B cell (primary cell): ENCODE measurements around the gene LIPA. TPM values are rescaled to one million over a fixed set of nuclear protein-coding genes. Genes with fewer than 3 reads are reported as not detected.

ENCODE experiments used
- ATAC-seq: fragments of 200-7000 bp; cut with Tn5 transposase; one replicate; pipeline ENCODE4 v1.10.0; 2021; ENCODE audit warnings: low read depth, mild to moderate bottlenecking, moderate number of reproducible peaks, moderate library complexity
- CTCF ChIA-PET: fragments of 350-600 bp; sonication (Branson Sonifier 250); formaldehyde crosslinking; loops from one replicate; lab custom pipeline; 2021; ENCODE audit warnings: antibody characterized with exemption, inconsistent platforms; lab: Charles Lee
- POLR2A ChIA-PET: fragments of 350-600 bp; sonication (Branson Sonifier 250); formaldehyde crosslinking; loops from one replicate; lab custom pipeline; 2021; ENCODE audit warnings: antibody characterized with exemption; lab: Charles Lee
- DNase-seq: peaks from one replicate; pipeline ENCODE4 v3.0.0; 2013
- H2AFZ ChIP-seq: 2 replicates; pipeline ENCODE4 v1.6.1; 2012; ENCODE audit warnings: mild to moderate bottlenecking, low read depth, low read length; ENCODE audit not compliant: insufficient read depth, poor library complexity, severe bottlenecking
- H3K27ac ChIP-seq, 2 donors: 1 replicate in 1 of 2; 2 replicates in 1 of 2; pipeline ENCODE4 v1.5.1; 2012 to 2013; ENCODE audit warnings: low read length in 2 of 2, mild to moderate bottlenecking in 2 of 2, moderate library complexity in 1 of 2
- H3K27me3 ChIP-seq, 4 experiments: fragments of 200-600 bp in 1 of 4; sonication (generic) in 1 of 4; replicated peaks in 1 of 4; 1 replicate in 2 of 4; 2 replicates in 2 of 4; pipeline versions ENCODE4 v1.6.1 to v1.7.0; 2013 to 2016; ENCODE audit warnings: low read length in 3 of 4, mild to moderate bottlenecking in 2 of 4, mixed read lengths in 1 of 4, moderate library complexity in 1 of 4; ENCODE audit not compliant: insufficient read depth in 4 of 4, control insufficient read depth in 3 of 4; ENCODE audit errors: control extremely low read depth in 1 of 4
- H3K36me3 ChIP-seq, 2 experiments: replicated peaks in 1 of 2; 1 replicate in 1 of 2; 2 replicates in 1 of 2; pipeline versions ENCODE4 v1.6.1 to v1.7.1; 2013; ENCODE audit warnings: low read length in 1 of 2; ENCODE audit not compliant: insufficient read depth in 2 of 2, control insufficient read depth in 1 of 2; ENCODE audit errors: control extremely low read depth in 1 of 2, extremely low read depth in 1 of 2
- H3K4me1 ChIP-seq, 2 donors: fragments of 200-600 bp in 1 of 2; sonication (generic) in 1 of 2; 1 replicate in 1 of 2; 2 replicates in 1 of 2; pipeline versions ENCODE4 v1.5.1 to v1.6.1; 2013 to 2017; ENCODE audit warnings: low read length in 2 of 2; ENCODE audit not compliant: control insufficient read depth in 2 of 2, insufficient read depth in 2 of 2
- H3K4me2 ChIP-seq: replicated peaks from 2 replicates; pipeline ENCODE3; 2012; ENCODE audit warnings: mild to moderate bottlenecking, low read depth, low read length; ENCODE audit not compliant: poor library complexity, severe bottlenecking
- H3K4me3 ChIP-seq, 5 experiments: fragments of 200-600 bp in 1 of 5; sonication (generic) in 1 of 5; 1 replicate in 3 of 5; 2 replicates in 2 of 5; pipeline versions ENCODE4 v1.5.1 to v1.7.0; 2011 to 2016; ENCODE audit warnings: low read length in 4 of 5, mild to moderate bottlenecking in 4 of 5, low read depth in 2 of 5, control low read depth in 1 of 5, moderate library complexity in 1 of 5; ENCODE audit not compliant: insufficient read depth in 1 of 5; ENCODE audit errors: control extremely low read depth in 1 of 5, extremely low read depth in 1 of 5
- H3K79me2 ChIP-seq: fragments of 200-600 bp; sonication (generic); one replicate; pipeline ENCODE4 v1.6.0; 2016; ENCODE audit warnings: low read length; ENCODE audit not compliant: control insufficient read depth, insufficient read depth
- H3K9ac ChIP-seq: fragments of 200-600 bp; sonication (generic); 2 replicates; pipeline ENCODE4 v1.6.1; 2017; ENCODE audit warnings: mild to moderate bottlenecking, low read length, moderate library complexity
- H3K9me3 ChIP-seq, 3 donors: one replicate each; pipeline versions ENCODE4 v1.6.1 to v1.7.1; 2013; ENCODE audit warnings: low read length in 2 of 3; ENCODE audit not compliant: control insufficient read depth in 2 of 3, insufficient read depth in 1 of 3; ENCODE audit errors: control extremely low read depth in 1 of 3
- H4K20me1 ChIP-seq: 2 replicates; pipeline ENCODE4 v1.6.0; 2012; ENCODE audit warnings: mild to moderate bottlenecking, low read length; ENCODE audit not compliant: insufficient read depth, control insufficient read depth, poor library complexity, severe bottlenecking
- H3K27ac Mint-ChIP-seq: one replicate; pipeline ENCODE4 v1.8.0; 2021; ENCODE audit warnings: mixed read lengths
- H3K27me3 Mint-ChIP-seq: one replicate; pipeline ENCODE4 v1.8.0; 2021; ENCODE audit warnings: mixed read lengths
- H3K4me1 Mint-ChIP-seq: one replicate; pipeline ENCODE4 v1.8.0; 2021; ENCODE audit warnings: mixed read lengths
- H3K4me3 Mint-ChIP-seq: one replicate; pipeline ENCODE4 v1.8.0; 2021; ENCODE audit warnings: mixed read lengths
- H3K9me3 Mint-ChIP-seq: one replicate; pipeline ENCODE4 v1.8.0; 2022; ENCODE audit warnings: mixed read lengths; ENCODE audit not compliant: insufficient read depth
- CTCF ChIP-seq: fragments of 200-600 bp; IDR thresholded peaks from one replicate; pipeline ENCODE4 v1.8.0; 2022; ENCODE audit warnings: antibody characterized with exemption, mild to moderate bottlenecking
- EZH2 ChIP-seq: IDR thresholded peaks from 2 replicates; pipeline ENCODE4 v1.6.1; 2012; ENCODE audit warnings: borderline replicate concordance, low read depth, mild to moderate bottlenecking, moderate library complexity, low read length; ENCODE audit not compliant: insufficient read depth, poor library complexity, severe bottlenecking
- WGBS: methylation state at CpG from one replicate; pipeline ENCODE4 v1.1.5; 2013; ENCODE audit warnings: missing lambda C conversion rate; ENCODE audit not compliant: insufficient coverage; 5-methylcytosine and 5-hydroxymethylcytosine counted together
- intact Hi-C: fragments of 100-400 bp; cut with micrococcal nuclease; formaldehyde crosslinking; loops from one replicate; pipeline ENCODE4 v1.10.0; 2022
- polyA plus RNA-seq: library from polyadenylated mRNA; depleted of rRNA; stranded (reverse); fragments of >200 nt; gene quantifications from 2 replicates; pipeline ENCODE4 v1.2.3, GENCODE V29; 2012
- total RNA-seq, 2 donors: library from RNA; stranded (reverse); fragments of 120-200 nt in 1 of 2; gene quantifications; 1 replicate in 1 of 2; 2 replicates in 1 of 2; pipeline versions ENCODE4 v1.2.3 to v1.2.4, GENCODE V29; 2013 to 2022

The LIPA gene
- total and polyA plus RNA-seq, 2 donors (not counting 1 experiment from before 2014, with no cell fraction given) = 16.4 to 36.5 TPM

DNA sequence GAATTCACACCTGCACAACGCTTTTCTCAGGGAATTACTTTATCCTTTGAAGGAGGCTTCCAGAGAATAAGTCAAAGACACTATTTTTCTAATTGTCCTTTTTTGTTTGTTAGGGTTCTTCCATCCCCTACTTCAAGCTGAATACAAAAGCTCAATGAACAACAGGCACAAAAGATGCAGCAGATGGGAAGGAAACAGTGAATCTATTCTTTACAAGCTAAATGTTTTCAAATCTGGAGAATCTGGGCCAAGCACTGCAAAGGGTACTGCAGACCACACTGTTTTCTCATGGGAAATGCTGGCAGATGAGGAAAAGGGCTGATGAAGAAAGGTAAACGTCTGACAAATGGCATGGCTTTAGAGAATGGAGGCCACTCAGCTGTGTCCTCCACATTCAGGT lies 18.5 kb downstream of the LIPA start:
- Histone ChIP-seq H3K4me3 (no peak overlapping the region), H3K27me3 (no peaks in the 10 kb centered on the region), H3K4me2 (no peak overlapping the region), H3K36me3 (peaks cover 0 to 45% of the 10 kb centered on the region in 2 experiments), H3K9ac (no peak overlapping the region), H3K79me2 (peaks cover 18% of the 10 kb centered on the region), H3K27ac (no peak overlapping the region), H2AFZ (no peak overlapping the region), H4K20me1 (no peaks in the 10 kb centered on the region), H3K4me1 (no peaks in the 10 kb centered on the region), H3K9me3 (no peaks in the 10 kb centered on the region)
- ChIA-PET POLR2A (no interaction called here), CTCF (interaction anchor here (0.9 to 4.0 kb wide), 5 partner anchors 11 to 18 kb away, joined by 3 to 22 read pairs (median 3); no protein-coding TSS in a partner anchor)
- Mint-ChIP-seq H3K9me3 (no peaks in the 10 kb centered on the region), H3K27ac (no peak overlapping the region), H3K4me3 (no peak overlapping the region), H3K4me1 (no peaks in the 10 kb centered on the region), H3K27me3 (no peaks in the 10 kb centered on the region)
- DNase-seq = no peak
- no peak for ATAC-seq
- 30% methylated on average over 1 of the region's 2 CpGs for WGBS
- intact Hi-C loops = no loop called here
- no peak for TF ChIP-seq EZH2
- no peak for TF ChIP-seq CTCF

- Histone ChIP-seq H3K4me2 (no peak overlapping the region), H3K27me3 (no peaks in the 10 kb centered on the region), H4K20me1 (no peaks in the 10 kb centered on the region), H3K27ac (no peak overlapping the region), H3K4me1 (no peaks in the 10 kb centered on the region), H3K79me2 (no peaks in the 10 kb centered on the region), H3K9ac (no peak overlapping the region), H3K4me3 (no peak overlapping the region), H3K36me3 (peaks cover 0 to 47% of the 10 kb centered on the region in 2 experiments), H2AFZ (no peak overlapping the region), H3K9me3 (no peaks in the 10 kb centered on the region)
- Mint-ChIP-seq H3K4me1 (peaks cover 7% of the 10 kb centered on the region), H3K4me3 (no peak overlapping the region), H3K27me3 (no peaks in the 10 kb centered on the region), H3K27ac (no peak overlapping the region), H3K9me3 (no peaks in the 10 kb centered on the region)
- no peak for TF ChIP-seq EZH2
- POLR2A ChIA-PET = no interaction called here
- CTCF ChIA-PET = interaction anchor here (1.0 to 3.7 kb wide), 2 partner anchors 11 to 13 kb away, joined by 3 to 16 read pairs; no protein-coding TSS in a partner anchor
- intact Hi-C loops = no loop called here
- no peak for DNase-seq
- ATAC-seq = no peak
Measured at GRCh38 chr10:89228962-89229361, 22.6 kb downstream of the LIPA start.
